ENCODE data around the gene WBP11. TPM values are rescaled to one million over a fixed set of nuclear protein-coding genes. Genes with fewer than 3 reads are reported as not detected.

WBP11 gene
- total RNA-seq, 1 donor from 2014 or later = 6.7 TPM

DNA sequence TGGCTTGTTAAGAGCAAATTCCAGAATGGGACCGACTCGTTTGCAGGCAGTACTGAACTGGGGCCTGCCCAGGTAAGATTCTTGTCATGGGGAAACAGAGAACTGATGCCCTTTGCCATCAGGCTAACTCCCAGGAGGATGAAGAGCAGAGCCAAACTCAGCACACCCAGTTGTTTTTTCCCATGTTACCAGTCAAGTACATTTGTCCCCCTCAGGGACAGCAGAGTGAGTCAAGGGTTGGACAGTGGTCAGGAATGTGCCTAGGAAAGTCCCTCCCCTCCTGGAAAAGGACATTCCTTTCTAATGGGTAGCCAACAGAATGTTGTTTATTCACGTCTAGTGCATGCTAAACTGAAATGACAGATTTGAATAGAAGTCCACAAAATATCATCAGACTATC, 38.5 kb upstream of the WBP11 start:
- peak; percentile 19 to 91 for DNase-seq (ENCODE audit: low spot score in 2 of 2)
- TF ChIP-seq, protein P1, sequence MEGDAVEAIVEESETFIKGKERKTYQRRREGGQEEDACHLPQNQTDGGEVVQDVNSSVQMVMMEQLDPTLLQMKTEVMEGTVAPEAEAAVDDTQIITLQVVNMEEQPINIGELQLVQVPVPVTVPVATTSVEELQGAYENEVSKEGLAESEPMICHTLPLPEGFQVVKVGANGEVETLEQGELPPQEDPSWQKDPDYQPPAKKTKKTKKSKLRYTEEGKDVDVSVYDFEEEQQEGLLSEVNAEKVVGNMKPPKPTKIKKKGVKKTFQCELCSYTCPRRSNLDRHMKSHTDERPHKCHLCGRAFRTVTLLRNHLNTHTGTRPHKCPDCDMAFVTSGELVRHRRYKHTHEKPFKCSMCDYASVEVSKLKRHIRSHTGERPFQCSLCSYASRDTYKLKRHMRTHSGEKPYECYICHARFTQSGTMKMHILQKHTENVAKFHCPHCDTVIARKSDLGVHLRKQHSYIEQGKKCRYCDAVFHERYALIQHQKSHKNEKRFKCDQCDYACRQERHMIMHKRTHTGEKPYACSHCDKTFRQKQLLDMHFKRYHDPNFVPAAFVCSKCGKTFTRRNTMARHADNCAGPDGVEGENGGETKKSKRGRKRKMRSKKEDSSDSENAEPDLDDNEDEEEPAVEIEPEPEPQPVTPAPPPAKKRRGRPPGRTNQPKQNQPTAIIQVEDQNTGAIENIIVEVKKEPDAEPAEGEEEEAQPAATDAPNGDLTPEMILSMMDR (IDR thresholded peaks at IDR 0.05) = no peak

DNA sequence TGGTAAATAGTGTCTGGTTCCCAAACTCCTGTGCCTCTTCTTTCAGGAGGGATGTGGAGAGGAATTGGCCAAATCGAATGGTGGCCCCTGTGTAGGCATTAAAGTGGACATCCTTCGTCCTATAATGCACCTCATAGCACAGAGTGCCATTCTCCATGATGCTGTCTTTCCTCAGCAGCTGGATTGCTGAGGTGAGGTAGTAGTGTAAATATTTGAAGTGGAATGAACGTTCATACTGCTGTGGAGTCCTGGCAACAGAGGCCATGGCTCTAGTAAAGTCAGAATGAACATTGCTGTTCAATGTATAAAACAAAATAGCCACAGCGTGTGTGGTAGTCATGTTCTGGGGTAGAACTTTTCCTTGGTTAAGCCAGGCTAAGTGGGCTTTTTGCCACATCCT, 37.3 kb upstream of the WBP11 start:
- Histone ChIP-seq H3K27me3 (no peaks in the 10 kb centered on the region), H3K9me3 (no peaks in the 10 kb centered on the region), H3K36me3 (no peaks in the 10 kb centered on the region), H3K4me1 (peaks cover 7 to 43% of the 10 kb centered on the region in 2 donors), H3K4me3 (peak overlapping the region in 1 of 2 donors; percentile 50), H3K27ac (peak overlapping the region; percentile 72 to 87)
- TF ChIP-seq, protein P1 (IDR thresholded peaks at IDR 0.05) = no peak
- no peak for DNase-seq (ENCODE audit: low spot score in 2 of 2)
- intact Hi-C loops (cut with DNase I) = loop anchor here (2.0 to 10.0 kb wide), 3 partner anchors 38 to 684 kb away; partner anchors contain the start of genes C12orf60 and WBP11

More for the DNA sequence above, 38.5 kb upstream of the WBP11 start:
- peak overlapping the region; percentile 72 to 87 for H3K27ac ChIP-seq
- H3K4me1 ChIP-seq = peaks cover 8 to 52% of the 10 kb centered on the region in 2 donors
- no peaks in the 10 kb centered on the region for H3K36me3 ChIP-seq
- no peaks in the 10 kb centered on the region for H3K27me3 ChIP-seq
- H3K9me3 ChIP-seq = no peaks in the 10 kb centered on the region
- peak overlapping the region; percentile 7 to 50 for H3K4me3 ChIP-seq
- intact Hi-C loops (cut with DNase I) = loop anchor here (2.0 to 10.0 kb wide), 3 partner anchors 39 to 683 kb away; partner anchors contain the start of genes C12orf60 and WBP11

DNA sequence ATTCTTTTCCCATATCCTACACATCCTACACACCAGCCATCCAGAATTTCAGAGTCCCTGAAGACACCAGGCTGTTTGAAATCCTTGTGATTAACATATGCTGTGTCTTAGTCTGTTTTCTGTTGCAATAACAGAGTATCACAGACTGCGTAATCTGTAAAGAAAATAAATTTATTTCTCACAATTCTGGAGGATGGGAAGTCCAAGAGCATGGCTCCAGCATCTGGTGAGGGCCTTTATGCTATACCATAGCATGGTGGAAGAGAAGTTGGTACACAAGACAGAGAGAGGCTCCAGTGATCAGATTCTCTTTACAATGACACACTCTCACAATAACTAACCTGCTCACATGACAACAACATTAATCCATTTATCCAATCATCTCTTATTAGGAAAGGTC, 36.0 kb upstream of the WBP11 start:
- TF ChIP-seq, protein P1 (IDR thresholded peaks at IDR 0.05) = no peak
- DNase-seq (ENCODE audit: low spot score in 2 of 2) = no peak
- H3K27ac ChIP-seq = no peak overlapping the region
- peaks cover 4 to 30% of the 10 kb centered on the region in 2 donors for H3K4me1 ChIP-seq
- H3K36me3 ChIP-seq = no peaks in the 10 kb centered on the region
- no peak overlapping the region for H3K4me3 ChIP-seq
- no peaks in the 10 kb centered on the region for H3K27me3 ChIP-seq
- no peaks in the 10 kb centered on the region for H3K9me3 ChIP-seq
- intact Hi-C loops (cut with DNase I) = no loop called here

DNA sequence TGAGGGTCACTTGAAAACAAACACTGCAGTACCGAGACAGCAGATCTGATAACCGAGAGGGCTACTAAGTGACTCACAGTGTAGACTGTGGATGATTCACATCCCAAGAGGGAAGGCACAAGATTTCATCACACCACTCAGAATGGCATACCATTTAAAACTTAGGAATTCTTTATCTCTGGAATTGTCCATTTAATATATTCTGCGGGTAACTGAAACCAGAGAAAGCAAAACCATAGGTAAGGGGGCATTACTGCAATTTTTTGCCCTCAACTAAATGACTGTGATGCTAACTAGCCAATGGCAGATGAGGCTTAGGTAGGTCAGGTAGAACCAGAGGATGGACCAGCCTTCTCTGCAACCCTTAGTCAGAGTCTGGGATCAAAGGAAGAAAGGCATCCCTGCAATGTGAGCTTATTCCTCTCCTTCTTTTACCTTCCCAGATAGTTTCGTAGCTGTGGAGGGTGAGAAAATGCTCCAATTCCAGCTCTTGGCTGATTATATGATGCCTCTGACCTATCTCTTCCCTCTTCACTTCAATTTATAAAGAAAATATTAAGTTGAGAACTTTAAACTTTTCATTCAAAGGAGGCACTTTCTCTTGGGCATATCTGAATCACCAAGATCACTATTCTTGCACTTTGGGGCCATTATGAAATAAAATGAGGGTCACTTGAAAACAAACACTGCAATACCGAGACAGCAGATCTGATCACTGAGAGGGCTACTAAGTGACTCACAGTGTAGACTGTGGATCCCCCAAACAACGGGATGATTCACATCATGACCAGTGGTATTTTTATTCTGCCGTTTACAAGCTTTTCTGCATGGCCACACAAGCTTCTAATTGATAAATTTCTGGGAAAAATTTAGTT, 33.3 kb upstream of the WBP11 start:
- peaks cover 4 to 12% of the 10 kb centered on the region in 2 donors for H3K4me1 ChIP-seq
- no peaks in the 10 kb centered on the region for H3K36me3 ChIP-seq
- no peaks in the 10 kb centered on the region for H3K9me3 ChIP-seq
- H3K27ac ChIP-seq = peak overlapping the region in 1 of 2 donors; percentile 50
- no peak for DNase-seq (ENCODE audit: low spot score in 2 of 2)
- intact Hi-C loops (cut with DNase I) = no loop called here
- peak overlapping the region in 1 of 2 donors; percentile 14 for H3K4me3 ChIP-seq
- H3K27me3 ChIP-seq = no peaks in the 10 kb centered on the region
- TF ChIP-seq, protein P1 (IDR thresholded peaks at IDR 0.05) = no peak

DNA sequence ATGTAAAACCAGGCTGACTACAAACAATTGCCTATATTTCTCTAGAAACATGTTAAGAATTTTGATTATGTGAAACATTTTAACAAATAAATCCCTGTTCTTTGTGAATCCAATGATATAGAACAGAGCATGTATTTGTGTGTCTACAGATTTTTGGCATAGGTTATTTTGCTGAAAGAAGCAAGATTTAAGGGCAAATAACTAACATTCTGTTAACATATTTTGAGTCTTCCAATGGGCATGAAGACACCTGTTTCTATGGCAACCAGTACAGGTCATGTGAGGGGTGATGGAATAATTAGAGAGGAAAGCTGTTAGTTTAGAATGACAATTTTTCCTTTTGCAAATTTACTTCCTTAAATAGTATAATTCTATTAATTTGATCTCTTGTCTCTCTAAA, 31.2 kb upstream of the WBP11 start:
- TF ChIP-seq, protein P1 (IDR thresholded peaks at IDR 0.05) = no peak

More for the DNA sequence above, 31.2 kb upstream of the WBP11 start:
- Histone ChIP-seq H3K4me1 (peaks cover 0 to 2% of the 10 kb centered on the region in 2 donors), H3K4me3 (no peak overlapping the region), H3K36me3 (no peaks in the 10 kb centered on the region), H3K27me3 (no peaks in the 10 kb centered on the region), H3K27ac (no peak overlapping the region), H3K9me3 (no peaks in the 10 kb centered on the region)
- intact Hi-C loops (cut with DNase I) = no loop called here
- DNase-seq (ENCODE audit: low spot score in 2 of 2) = no peak
